GM21576 (cell line): ENCODE measurements around the gene FARP1.

Experiments
- ATAC-seq: cut with Tn5 transposase; IDR thresholded peaks from one replicate; pipeline ENCODE4 v1.9.1; 2021; ENCODE audit warnings: mild to moderate bottlenecking, moderate library complexity; ENCODE audit not compliant: unreplicated experiment

Gene FARP1

GRCh38 chr13:98474292-98474691 is 331.4 kb downstream of the FARP1 start:
- ATAC-seq = no peak

- ATAC-seq = no peak
Observed at GRCh38 chr13:98474761-98475160, 331.9 kb downstream of the FARP1 start.

- no peak for ATAC-seq
Observed at GRCh38 chr13:98475522-98475921, 332.6 kb downstream of the FARP1 start.

- ATAC-seq = peak; percentile 7
Observed at GRCh38 chr13:98476106-98476505, 333.2 kb downstream of the FARP1 start.

- peak; percentile 95 for ATAC-seq
Observed at GRCh38 chr13:98476538-98476966, 333.7 kb downstream of the FARP1 start.

GRCh38 chr13:98478189-98479129 is 335.6 kb downstream of the FARP1 start:
- peak; percentile 36 for ATAC-seq

- ATAC-seq = no peak
Observed at GRCh38 chr13:98479496-98480003, 336.7 kb downstream of the FARP1 start.

GRCh38 chr13:98480915-98481877 is 338.3 kb downstream of the FARP1 start:
- no peak for ATAC-seq

- ATAC-seq = no peak
Observed at GRCh38 chr13:98482476-98483444, 339.9 kb downstream of the FARP1 start.

- ATAC-seq = no peak
Observed at GRCh38 chr13:98483601-98484288, 340.9 kb downstream of the FARP1 start.

- peak; percentile 30 for ATAC-seq
Observed at GRCh38 chr13:98484289-98485219, 341.7 kb downstream of the FARP1 start.

- ATAC-seq = no peak
Observed at GRCh38 chr13:98485561-98485960, 342.7 kb downstream of the FARP1 start.

GRCh38 chr13:98486412-98486811 is 343.5 kb downstream of the FARP1 start:
- no peak for ATAC-seq

- ATAC-seq = no peak
Observed at GRCh38 chr13:98487016-98487415, 344.1 kb downstream of the FARP1 start.

- no peak for ATAC-seq
Observed at GRCh38 chr13:98487522-98487921, 344.6 kb downstream of the FARP1 start.

- peak; percentile 75 for ATAC-seq
Observed at GRCh38 chr13:98488736-98489135, 345.8 kb downstream of the FARP1 start.

GRCh38 chr13:98489446-98490194 is 346.7 kb downstream of the FARP1 start:
- ATAC-seq = no peak
